K562 (cell line): Measurements from ENCODE around the gene CCR5AS.
A peak's percentile ranks its signal among the peaks of the same experiment; 100 is the strongest.

Experiments used
- ATAC-seq: fragments of 200-7000 bp; cut with Tn5 transposase; 3 replicates; pipeline ENCODE4 v1.9.1; 2020; ENCODE audit warnings: moderate library complexity
- BruUV-seq: library from RNA; stranded (reverse); fragments of 400-500 nt; replicated peaks from 2 replicates; lab custom pipeline; 2021; lab: Mats Ljungman, UMichigan
- CTCF ChIA-PET: fragments of 300-600 bp; formaldehyde crosslinking; extraction: SDS; loops from one replicate; lab custom pipeline; 2021; ENCODE audit warnings: low intra/inter-chr PET ratio; lab: Yijun Ruan, JAX
- POLR2A ChIA-PET: fragments of 300-600, 350-650 bp; sonication (Branson Sonifier 250); formaldehyde crosslinking; extraction: SDS; loops from one replicate; lab custom pipeline; 2021; ENCODE audit warnings: antibody characterized with exemption, inconsistent platforms; lab: Yijun Ruan, JAX
- DNase-seq, 4 experiments: peaks; one replicate each; pipeline versions ENCODE4 v3.0.0 to v3.0.0-alpha.2; 2011 to 2018; ENCODE audit warnings: low spot score in 3 of 4, mixed read lengths in 3 of 4; ENCODE audit errors: extremely low read depth in 1 of 4
- FAIRE-seq: peaks from 2 replicates; lab custom pipeline; 2011; peaks lifted over from hg19 to GRCh38; lab: Jason Lieb, UNC
- H2AFZ ChIP-seq: 2 replicates; pipeline ENCODE4 v1.6.0; 2011; ENCODE audit warnings: low read depth, low read length, control low read depth, inconsistent platforms
- H3K27ac ChIP-seq: fragments of 200-600 bp; 3 replicates; pipeline ENCODE4 v1.8.0; 2011; ENCODE audit warnings: low read depth, mild to moderate bottlenecking, control low read depth, inconsistent platforms, low read length, moderate library complexity, mixed read lengths; ENCODE audit errors: extremely low read depth
- H3K27me3 ChIP-seq, 2 experiments: fragments of 300-600 bp in 1 of 2; 2 replicates in 1 of 2; 3 replicates in 1 of 2; pipeline versions ENCODE4 v1.6.0 to v1.8.0; 2011; ENCODE audit warnings: inconsistent platforms in 2 of 2, low read length in 2 of 2, mild to moderate bottlenecking in 1 of 2, mixed read lengths in 1 of 2, moderate library complexity in 1 of 2; ENCODE audit not compliant: control insufficient read depth in 2 of 2, insufficient read depth in 2 of 2
- H3K36me3 ChIP-seq: fragments of 300-600 bp; 3 replicates; pipeline ENCODE4 v1.8.0; 2011; ENCODE audit warnings: mild to moderate bottlenecking, low read length, inconsistent platforms; ENCODE audit not compliant: control insufficient read depth, insufficient read depth
- H3K4me1 ChIP-seq, 2 experiments: fragments of 200-600 bp in 1 of 2; replicated peaks in 1 of 2; 2 replicates in 1 of 2; 3 replicates in 1 of 2; pipeline versions ENCODE4 v1.5.1 to v1.8.0; 2011; ENCODE audit warnings: inconsistent platforms in 2 of 2, low read length in 2 of 2, mild to moderate bottlenecking in 1 of 2, mixed read lengths in 1 of 2, moderate library complexity in 1 of 2; ENCODE audit not compliant: control insufficient read depth in 2 of 2, insufficient read depth in 2 of 2
- H3K4me2 ChIP-seq: 2 replicates; pipeline ENCODE4 v1.6.1; 2011; ENCODE audit warnings: low read length, control low read depth, inconsistent platforms, mixed read lengths; ENCODE audit not compliant: insufficient read depth
- H3K4me3 ChIP-seq: fragments of 200-600 bp; sonication (generic), shearing (Covaris generic); 2 replicates; pipeline ENCODE4 v1.5.1; 2016; ENCODE audit warnings: control low read depth, inconsistent platforms
- H3K79me2 ChIP-seq: fragments of 200-600 bp; 3 replicates; pipeline ENCODE4 v1.8.0; 2011; ENCODE audit warnings: low read length, inconsistent platforms; ENCODE audit not compliant: control insufficient read depth, insufficient read depth
- H3K9ac ChIP-seq, 2 experiments: 2 replicates each; pipeline versions ENCODE4 v1.6.0 to v1.6.1; 2011; ENCODE audit warnings: low read depth in 2 of 2, low read length in 2 of 2, control low read depth in 1 of 2, inconsistent platforms in 1 of 2, mild to moderate bottlenecking in 1 of 2, mixed read lengths in 1 of 2; ENCODE audit not compliant: insufficient read depth in 1 of 2
- H3K9me1 ChIP-seq: one replicate; pipeline ENCODE4 v1.6.0; 2011; ENCODE audit warnings: inconsistent platforms, mild to moderate bottlenecking, low read length, moderate library complexity; ENCODE audit not compliant: control insufficient read depth, insufficient read depth
- H3K9me3 ChIP-seq: replicated peaks from 2 replicates; pipeline ENCODE4 v1.5.1; 2011; ENCODE audit warnings: low read depth, low read length, inconsistent platforms; ENCODE audit not compliant: control insufficient read depth, insufficient read depth
- H4K20me1 ChIP-seq: replicated peaks from 2 replicates; pipeline ENCODE4 v1.6.1; 2011; ENCODE audit warnings: low read length, inconsistent platforms, mixed read lengths; ENCODE audit not compliant: control insufficient read depth, insufficient read depth
- ADNP ChIP-seq: fragments of 200-800 bp; sonication (Bioruptor generic); IDR thresholded peaks from 2 replicates; pipeline ENCODE4 v1.6.1; 2016; ENCODE audit warnings: missing genetic modification characterization, missing compliant biosample characterization
- BRD4 ChIP-seq: fragments of 200-600 bp; sonication (generic); IDR thresholded peaks from 2 replicates; pipeline ENCODE4 v1.6.1; 2017; ENCODE audit warnings: inconsistent platforms
- HOXB6 ChIP-seq: fragments of 250-450 bp; sonication (Bioruptor Pico); IDR thresholded peaks from 2 replicates; pipeline ENCODE4 v1.5.1; 2022; ENCODE audit warnings: mild to moderate bottlenecking, borderline replicate concordance
- RBFOX2 ChIP-seq: fragments of 200-400 bp; formaldehyde crosslinking; IDR thresholded peaks from 2 replicates; pipeline ENCODE4 v1.6.1; 2017; ENCODE audit warnings: low read depth, mild to moderate bottlenecking, low read length, moderate library complexity
- RBM25 ChIP-seq: fragments of 200-400 bp; formaldehyde crosslinking; IDR thresholded peaks from 2 replicates; pipeline ENCODE4 v1.6.1; 2018; ENCODE audit warnings: low read length, low read depth, moderate library complexity; ENCODE audit not compliant: severe bottlenecking
- SNAPC5 ChIP-seq: fragments of 250-450 bp; sonication (Bioruptor Pico); IDR thresholded peaks from 2 replicates; pipeline ENCODE4 v1.8.0; 2021; ENCODE audit warnings: moderate library complexity, mild to moderate bottlenecking, inconsistent platforms
- SRSF9 ChIP-seq: fragments of 200-400 bp; formaldehyde crosslinking; IDR thresholded peaks from 2 replicates; pipeline ENCODE4 v1.6.1; 2017; ENCODE audit warnings: low read depth, low read length, borderline replicate concordance
- ZBTB5 ChIP-seq: fragments of 450-650 bp; IDR thresholded peaks from 2 replicates; pipeline ENCODE4 v1.6.1; 2017; ENCODE audit warnings: antibody characterized with exemption
- ZFP36 ChIP-seq: fragments of 150-350 bp; IDR thresholded peaks from 2 replicates; pipeline ENCODE4 v1.6.1; 2018; ENCODE audit warnings: low read length, low read depth; ENCODE audit not compliant: partially characterized antibody
- WGBS: fragments of 100-300 bp; shearing (Covaris generic); methylation state at CpG from one replicate; pipeline ENCODE4 v1.1.6; 2016; ENCODE audit warnings: low coverage, mixed read lengths; ENCODE audit not compliant: insufficient coverage; ENCODE audit errors: missing lambda C conversion rate; 5-methylcytosine and 5-hydroxymethylcytosine counted together
- in situ Hi-C: fragments of 300-500 bp; cut with MboI; formaldehyde crosslinking; loops from 4 replicates; pipeline ENCODE4 v1.15.0; 2018; ENCODE audit warnings: inconsistent platforms, mixed read lengths
- intact Hi-C: fragments of 100-400 bp; cut with micrococcal nuclease; formaldehyde crosslinking; loops from 2 replicates; pipeline ENCODE4 v1.14.2; 2022
- TF ChIP-seq, protein P1 (sequence below): IDR thresholded peaks from 2 replicates; pipeline ENCODE4 v1.6.1; 2014; ENCODE audit warnings: antibody characterized with exemption

Gene CCR5AS

DNA sequence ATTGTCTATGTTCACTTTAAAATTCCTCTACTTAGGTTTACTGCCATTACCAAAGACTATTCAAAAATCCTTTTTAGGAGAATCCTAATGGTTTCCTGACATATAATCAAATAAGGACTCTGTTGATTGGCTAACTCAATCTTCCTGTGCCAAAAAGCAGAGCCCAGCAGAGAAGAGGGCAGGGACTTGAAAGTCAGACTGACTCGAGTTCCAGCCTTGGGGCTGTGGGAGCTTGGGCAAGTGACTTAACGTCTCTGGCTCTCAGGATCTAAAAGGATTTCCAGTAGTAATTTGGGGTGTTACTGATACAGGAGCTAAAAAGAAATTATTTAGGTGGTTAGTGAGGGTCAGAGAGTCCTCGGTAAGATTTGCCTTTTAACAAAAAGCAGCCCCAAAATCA, 25.2 kb downstream of the CCR5AS start:
- H3K79me2 ChIP-seq, result no peaks in the 10 kb centered on the region
- H4K20me1 ChIP-seq, result no peaks in the 10 kb centered on the region
- H3K27me3 ChIP-seq, result peaks cover 4 to 6% of the 10 kb centered on the region in 2 experiments; a peak in 3 of 5 replicates
- TF ChIP-seq, protein P1, sequence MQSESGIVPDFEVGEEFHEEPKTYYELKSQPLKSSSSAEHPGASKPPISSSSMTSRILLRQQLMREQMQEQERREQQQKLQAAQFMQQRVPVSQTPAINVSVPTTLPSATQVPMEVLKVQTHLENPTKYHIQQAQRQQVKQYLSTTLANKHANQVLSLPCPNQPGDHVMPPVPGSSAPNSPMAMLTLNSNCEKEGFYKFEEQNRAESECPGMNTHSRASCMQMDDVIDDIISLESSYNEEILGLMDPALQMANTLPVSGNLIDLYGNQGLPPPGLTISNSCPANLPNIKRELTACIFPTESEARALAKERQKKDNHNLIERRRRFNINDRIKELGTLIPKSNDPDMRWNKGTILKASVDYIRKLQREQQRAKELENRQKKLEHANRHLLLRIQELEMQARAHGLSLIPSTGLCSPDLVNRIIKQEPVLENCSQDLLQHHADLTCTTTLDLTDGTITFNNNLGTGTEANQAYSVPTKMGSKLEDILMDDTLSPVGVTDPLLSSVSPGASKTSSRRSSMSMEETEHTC, result no peak
- TF ChIP-seq SNAPC5 (CRISPR knock-in tag) (no peak), ZFP36 (peak; percentile 52), SRSF9 (no peak), ZBTB5 (no peak), BRD4 (no peak), RBFOX2 (no peak), HOXB6 (CRISPR knock-in tag) (no peak), ADNP (tag) (0 out of 2 replicates have a peak, but pooled peaks have one; percentile 27), RBM25 (peak; percentile 21)
- TF ChIP-seq, all 486 proteins: peak for 3
- no peak for FAIRE-seq
- POLR2A ChIA-PET, result interaction anchor here (0.6 to 1.5 kb wide), 3 partner anchors 9 to 18 kb away, joined by 3 to 4 read pairs (median 3); no protein-coding TSS in a partner anchor
- WGBS, result 4% methylated on average over 3 of the region's 3 CpGs
- in situ Hi-C loops (no loop called here), intact Hi-C loops (no loop called here)
- Histone ChIP-seq H3K4me3 (no peak overlapping the region), H2AFZ (no peak overlapping the region), H3K4me2 (no peak overlapping the region), H3K9me3 (no peaks in the 10 kb centered on the region), H3K9me1 (no peaks in the 10 kb centered on the region), H3K27ac (no peak overlapping the region), H3K4me1 (peaks cover 0 to 10% of the 10 kb centered on the region in 2 experiments; a peak in 2 of 5 replicates), H3K36me3 (no peaks in the 10 kb centered on the region), H3K9ac (no peak overlapping the region)
- CTCF ChIA-PET, result no interaction called here
- BruUV-seq, result no TSS peak
- ATAC-seq, result no peak
- no peak for DNase-seq
